GM19099 (cell line): ENCODE measurements around the gene WWOX.

Experiments used
- POLR2A ChIP-seq: IDR thresholded peaks from 3 replicates; pipeline ENCODE4 v1.6.1; 2011; ENCODE audit warnings: low read depth; ENCODE audit not compliant: insufficient read length; ENCODE audit errors: extremely low read depth

The WWOX gene

DNA sequence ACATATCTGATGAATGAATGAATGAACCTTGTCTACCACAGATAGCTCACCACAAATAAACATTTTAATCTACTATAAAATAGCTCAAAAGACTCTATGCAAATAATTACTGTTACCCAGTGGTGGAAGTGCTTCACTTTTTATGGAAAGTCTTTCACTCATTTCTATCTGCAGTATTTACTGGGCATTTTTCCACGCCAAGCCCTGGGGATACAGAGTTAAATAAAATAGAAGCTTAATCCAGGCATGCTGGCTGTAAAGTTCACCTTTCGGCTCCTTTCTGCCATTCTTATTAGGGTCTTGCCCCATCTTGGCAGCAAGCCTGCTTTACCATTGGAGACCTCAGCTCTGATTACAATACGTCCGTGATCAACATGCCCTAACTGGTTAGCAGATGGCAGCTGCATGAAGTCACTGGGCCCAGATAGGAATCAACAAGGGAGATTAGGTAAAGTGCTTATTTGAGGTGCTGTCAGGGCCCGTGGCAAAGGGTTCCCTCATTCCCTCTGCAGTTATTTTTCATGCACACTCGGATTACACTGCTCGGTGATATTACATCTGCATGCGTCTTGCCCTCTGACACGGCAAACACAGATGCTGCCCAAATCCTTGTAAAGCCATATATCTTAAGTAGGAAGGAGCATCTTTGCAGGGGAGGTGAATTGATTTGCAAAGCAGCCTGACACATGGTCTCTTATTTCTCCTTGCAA is 648.9 kb downstream of the WWOX start:
- no peak for TF ChIP-seq POLR2A

DNA sequence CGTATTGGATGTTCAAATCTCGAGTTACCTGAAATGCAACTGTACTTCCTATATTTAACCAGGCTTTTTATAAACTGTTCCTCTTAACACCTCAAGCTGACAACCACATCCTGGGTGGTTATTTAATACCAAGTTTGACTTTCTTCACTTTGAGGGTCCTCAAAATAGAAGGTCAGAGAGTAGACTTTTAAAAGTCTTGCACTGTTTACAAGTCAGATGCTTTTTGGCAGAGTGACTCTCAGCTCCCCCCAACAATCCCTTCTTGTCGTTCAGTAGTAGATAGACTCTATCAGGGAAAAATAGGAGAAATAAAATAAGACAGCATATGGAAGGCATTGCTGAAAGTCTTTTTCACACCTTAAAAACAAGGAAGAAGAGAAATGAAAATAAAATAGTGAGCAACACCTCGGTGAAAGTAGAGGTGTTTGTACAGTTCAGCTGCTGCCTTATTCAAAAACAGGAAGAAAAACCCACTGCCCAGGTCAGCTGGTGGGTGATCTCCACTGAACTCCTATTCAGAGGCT is 650.4 kb downstream of the WWOX start:
- no peak for TF ChIP-seq POLR2A

DNA sequence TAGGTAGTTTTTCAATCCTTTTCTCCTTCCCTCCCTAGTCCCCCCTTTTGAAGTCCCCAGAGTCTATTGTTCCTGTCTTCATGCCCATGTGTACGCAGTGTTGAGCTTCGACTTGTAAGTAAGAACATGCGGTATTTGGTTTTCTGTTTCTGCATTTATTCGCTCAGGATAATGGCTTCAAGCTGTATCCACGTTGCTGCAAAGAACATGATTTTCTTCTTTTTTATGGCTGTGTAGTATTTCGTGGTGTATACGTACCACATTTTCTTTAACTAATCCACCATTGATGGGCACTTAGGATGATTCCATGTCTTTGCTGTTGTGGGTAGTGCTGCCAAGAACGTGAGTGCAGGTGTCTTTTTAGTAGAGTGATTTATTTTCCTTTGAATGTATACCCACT is 651.2 kb downstream of the WWOX start:
- TF ChIP-seq POLR2A = no peak

DNA sequence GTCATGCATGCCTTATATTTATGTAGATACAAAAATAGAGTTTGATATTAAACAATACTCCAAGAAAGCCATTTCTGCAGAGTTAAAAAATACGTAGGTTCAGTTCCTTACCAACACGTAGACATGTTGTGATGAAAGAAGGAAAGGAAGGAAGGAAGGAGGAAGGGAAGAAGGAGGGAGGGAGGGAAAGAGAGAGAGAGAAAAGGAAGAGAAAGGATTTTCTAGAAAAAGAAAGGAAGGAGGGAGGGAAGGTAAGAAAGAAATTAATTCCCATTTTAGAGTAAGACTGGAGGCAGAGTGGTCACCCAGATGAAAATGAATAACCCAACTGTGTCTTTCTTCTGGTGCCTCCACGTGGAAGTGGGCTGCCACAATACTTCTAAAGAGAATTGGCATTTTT is 652.1 kb downstream of the WWOX start:
- no peak for TF ChIP-seq POLR2A

DNA sequence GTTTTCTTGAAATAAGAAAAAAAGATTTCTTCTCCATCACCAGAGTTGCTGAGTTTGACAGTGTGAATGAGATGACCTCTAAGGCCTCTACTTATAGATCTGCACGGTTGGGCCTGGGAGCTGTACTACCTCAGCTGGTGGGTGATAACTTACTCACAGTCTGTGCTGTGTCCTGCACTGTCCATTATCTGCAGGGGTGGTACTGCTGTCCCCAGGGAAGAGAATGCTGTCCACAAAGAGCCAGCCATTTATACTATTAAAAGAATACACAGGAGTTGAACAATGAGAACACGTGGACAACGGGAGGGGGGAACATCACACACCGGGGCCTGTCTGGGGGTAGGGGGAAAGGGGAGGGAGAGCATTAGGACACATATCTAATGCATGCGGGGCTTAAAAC is 655.3 kb downstream of the WWOX start:
- no peak for TF ChIP-seq POLR2A

DNA sequence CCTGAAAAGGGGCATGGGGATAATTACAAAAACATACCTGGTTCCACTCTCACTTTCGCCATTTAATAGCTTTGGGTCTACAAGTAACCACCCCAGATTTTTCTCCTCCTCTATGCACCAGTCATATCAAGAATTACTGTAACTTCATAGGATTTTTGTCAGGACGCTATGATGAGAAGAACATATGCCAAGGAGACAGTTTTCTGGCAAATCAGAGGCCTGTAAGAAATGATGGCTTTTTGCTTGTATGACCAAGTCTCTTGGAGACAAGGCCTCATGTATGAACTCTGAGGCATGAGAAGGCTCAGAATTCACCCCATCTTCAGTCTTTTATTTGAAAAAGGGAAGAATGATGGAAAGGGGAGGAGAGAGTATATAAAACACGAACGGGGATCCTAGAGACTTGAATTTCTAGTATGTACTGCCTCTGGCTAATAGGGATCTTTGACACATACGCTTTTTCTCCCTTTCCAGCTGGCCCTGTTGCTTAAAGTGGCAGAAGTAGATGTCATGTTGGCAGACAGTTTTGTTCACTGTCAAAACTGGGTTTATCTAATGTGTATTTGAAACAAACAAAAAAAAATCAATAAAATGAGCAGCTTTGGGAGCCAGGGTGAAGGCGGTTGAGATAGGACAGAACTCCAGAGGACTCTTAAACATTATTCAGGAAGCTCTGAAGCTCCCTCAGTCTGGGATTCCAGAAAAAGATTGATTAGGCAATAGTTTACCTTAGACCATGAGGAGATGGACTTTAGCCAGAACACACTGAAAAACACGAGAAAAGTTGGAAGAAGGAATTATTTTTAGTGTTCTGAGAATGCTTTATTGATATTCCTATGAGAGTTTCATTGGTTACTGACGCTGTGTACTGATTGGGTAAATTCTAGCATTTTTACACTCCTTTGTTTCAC is 656.6 kb downstream of the WWOX start:
- no peak for TF ChIP-seq POLR2A

DNA sequence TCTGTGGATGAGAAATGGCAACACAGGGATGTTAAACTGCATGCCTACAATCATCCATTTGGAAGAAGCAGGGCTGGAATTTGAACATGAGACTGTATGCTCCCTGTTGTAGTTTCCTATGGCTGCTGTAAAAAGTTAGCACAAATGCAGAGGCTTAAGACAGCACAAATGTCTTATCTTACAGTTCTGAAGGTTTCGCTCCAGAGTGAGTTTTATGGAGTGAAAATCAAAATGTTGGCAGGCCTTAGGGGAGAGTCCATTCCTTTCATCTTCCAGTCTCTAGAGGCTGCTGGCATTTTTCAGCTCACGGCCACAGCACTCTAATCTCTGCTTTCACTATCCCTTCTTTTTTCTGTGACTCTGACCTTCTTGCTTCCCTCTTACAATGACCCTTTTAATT is 660.1 kb downstream of the WWOX start:
- no peak for TF ChIP-seq POLR2A

DNA sequence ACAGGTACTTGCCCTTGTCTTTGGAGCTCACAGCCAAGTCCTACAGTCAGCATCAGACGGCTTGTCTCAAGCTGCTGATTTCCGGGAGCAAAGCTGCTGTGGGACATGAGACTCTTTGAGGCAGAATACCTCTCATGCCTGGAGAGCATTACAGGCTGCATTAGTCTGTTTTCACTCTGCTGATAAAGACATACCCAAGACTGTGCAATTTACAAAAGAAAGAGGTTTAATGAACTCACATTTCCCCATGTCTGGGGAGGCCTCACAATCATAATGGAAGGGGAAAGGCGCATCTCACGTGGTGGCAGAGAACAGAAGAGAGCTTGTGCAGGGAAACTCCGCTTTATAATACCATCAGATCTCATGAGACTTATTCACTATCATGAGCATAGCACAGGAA is 661.2 kb downstream of the WWOX start:
- TF ChIP-seq POLR2A = no peak

DNA sequence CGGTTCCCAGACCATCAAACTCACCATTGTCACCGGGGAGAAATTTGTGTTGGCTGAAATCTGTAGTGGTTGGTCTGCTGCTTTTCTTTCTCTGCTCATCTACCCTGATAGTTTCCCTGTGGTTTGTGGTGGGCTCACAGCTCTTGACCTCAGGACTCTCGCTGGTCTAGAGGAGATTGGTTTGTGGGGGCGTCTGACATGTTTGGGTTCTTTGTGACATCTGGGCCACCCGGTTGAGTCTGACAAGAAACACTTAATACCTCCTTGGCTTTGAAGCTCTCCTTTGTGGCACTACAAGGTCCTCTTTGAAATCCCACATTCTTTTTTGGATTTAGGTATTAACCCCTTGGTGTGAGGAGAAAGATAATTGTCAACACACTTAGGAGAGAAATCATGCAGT is 662.0 kb downstream of the WWOX start:
- TF ChIP-seq POLR2A = no peak

DNA sequence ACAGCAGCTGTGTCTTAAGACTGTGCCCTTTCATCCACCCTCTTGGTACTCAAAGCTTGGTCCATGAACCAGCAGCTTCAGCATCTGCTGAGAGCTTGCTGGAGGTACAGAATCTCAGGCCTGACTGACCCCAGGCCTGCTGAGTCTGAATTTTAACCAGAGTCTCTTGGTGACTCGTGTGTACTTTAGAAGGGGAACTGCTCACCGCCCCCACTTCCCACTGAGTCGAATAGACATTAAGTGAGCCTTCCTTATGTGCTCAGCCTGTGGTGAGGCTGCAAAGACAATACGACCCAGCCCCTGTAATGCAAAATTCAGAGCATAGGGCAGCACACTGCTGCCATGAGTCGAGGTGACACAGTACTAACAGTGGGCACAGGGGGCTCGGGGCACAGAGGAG is 662.8 kb downstream of the WWOX start:
- no peak for TF ChIP-seq POLR2A

DNA sequence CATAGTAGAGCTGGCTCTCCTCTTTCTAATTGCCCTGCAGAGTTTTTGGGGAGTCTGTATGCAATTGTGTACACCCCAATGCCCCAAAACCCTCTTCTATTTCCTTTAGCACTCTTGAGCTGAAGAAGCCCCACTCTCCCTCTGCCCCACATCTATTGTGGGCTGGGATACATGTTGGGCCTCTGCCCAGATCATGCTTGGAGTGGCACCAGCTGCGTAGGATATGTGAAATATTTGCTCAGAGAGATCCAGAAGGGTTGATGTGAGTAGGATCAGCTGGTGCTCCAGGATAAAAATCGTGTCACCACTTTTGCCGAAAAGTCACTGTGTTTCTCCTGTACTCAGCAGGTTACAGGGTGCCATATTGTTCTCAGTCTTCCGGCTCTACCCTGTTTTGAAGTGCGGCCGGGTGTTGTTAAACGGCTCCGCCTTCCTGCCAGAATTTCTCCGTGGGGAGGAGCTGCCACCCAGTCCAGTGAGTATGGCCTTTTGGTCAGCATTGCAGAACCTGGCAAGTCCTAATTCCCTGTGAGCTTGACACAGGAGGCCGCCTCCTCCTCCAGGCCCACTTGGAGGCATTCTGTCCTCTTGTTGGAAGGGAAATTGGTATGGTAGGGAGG is 664.5 kb downstream of the WWOX start:
- TF ChIP-seq POLR2A = no peak

DNA sequence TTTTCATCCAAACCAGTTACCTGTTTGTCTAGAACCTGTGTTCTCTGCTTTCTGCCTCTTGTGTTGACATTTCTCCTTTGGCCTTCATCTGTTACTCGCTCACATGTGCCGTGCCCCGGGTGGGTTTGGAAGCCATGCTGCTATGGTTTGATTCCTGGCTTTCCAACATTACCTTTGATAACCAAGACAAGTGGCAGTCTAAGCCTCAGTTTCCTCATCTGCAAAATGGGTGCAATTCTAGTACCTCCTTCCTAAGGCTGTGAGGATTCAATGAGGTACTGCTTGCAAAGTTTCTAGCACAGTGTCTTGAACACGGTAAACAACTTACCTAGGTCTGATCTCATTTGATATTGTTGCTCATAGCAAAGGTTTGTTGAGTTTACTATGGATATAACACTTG is 665.0 kb downstream of the WWOX start:
- TF ChIP-seq POLR2A = no peak

DNA sequence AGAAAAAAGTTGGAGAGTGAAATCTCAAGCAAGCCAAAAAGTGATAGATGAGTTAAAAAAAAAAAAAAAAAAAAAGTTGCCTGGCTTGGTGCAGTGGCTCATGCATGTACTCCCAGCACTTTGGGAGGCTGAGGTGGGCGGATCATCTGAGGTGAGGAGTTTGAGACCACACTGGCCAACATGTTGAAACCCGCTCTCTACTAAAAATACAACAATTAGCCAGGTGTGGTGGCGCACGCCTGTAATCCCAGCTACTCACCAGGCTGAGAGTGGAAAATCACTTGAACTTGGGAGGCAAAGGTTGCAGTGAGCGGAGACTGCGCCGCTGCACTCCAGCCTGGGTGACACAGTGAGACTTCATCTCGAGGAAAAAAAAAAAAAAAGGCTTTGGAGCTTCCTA is 668.8 kb downstream of the WWOX start:
- TF ChIP-seq POLR2A = no peak

DNA sequence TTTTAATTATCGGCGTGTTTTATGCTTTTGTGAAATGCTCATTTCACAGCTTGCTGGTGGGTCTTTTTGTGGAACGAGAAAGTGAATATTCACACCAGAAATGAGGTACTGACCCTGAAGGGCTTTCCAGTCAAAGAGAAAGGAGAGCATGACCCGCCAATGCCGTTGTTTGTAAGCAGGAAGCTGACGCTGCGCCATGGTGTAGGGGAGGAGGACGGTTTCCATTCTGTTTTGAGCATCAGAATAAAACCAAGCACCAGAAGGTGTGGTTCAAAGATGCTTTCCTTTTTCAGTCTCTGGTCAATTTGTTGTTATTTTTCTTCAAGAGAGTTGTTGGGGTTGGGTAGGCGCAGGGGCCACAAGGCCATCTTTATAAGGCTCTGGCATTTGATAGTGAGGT is 669.3 kb downstream of the WWOX start:
- TF ChIP-seq POLR2A = no peak

DNA sequence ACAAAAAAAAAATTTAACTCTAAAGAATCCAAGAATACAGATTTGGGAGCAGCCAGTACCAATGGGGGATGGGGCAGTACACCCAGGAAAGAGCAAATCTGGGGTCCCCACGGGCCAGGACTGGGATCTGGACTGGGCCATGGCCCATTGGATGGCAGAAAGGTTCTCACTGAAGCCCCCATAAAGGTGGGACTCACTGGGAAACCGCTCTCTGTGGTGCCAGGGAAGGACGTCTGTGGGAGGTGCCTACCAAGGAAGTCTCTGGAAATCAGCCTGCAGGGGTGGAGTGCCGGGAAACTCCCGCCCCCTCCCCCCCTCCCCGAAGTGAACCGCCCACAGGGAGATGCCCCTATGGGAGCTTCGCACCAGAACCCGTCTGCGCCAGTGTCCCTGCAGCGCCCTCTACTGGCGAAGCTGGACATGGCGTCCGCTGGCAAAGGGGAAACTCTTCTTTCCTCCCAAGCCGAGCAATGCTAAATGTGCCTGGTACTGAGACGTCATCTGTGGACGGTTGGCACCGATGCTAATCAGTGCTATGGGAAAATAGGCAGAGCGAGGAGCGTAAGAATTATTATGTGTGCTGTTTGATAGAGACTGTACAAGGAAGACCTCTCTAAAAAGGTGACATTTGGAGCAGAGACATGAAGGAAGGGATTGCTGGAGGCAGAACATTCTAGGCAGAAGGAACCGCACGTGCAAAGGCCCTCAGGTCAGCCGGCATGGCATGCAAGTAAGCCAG is 671.1 kb downstream of the WWOX start:
- TF ChIP-seq POLR2A = no peak
